GM12872 (cell line): Measurements from ENCODE around the gene TBKBP1.

Experiments
- TF ChIP-seq, protein P1 (sequence below): IDR thresholded peaks from 3 replicates; pipeline ENCODE4 v1.5.1; 2011; ENCODE audit warnings: low read depth, mild to moderate bottlenecking, low read length, moderate library complexity; ENCODE audit not compliant: insufficient read depth

TBKBP1 gene

GRCh38 chr17:47702391-47702995 is 8.5 kb downstream of the TBKBP1 start:
- TF ChIP-seq, protein P1, sequence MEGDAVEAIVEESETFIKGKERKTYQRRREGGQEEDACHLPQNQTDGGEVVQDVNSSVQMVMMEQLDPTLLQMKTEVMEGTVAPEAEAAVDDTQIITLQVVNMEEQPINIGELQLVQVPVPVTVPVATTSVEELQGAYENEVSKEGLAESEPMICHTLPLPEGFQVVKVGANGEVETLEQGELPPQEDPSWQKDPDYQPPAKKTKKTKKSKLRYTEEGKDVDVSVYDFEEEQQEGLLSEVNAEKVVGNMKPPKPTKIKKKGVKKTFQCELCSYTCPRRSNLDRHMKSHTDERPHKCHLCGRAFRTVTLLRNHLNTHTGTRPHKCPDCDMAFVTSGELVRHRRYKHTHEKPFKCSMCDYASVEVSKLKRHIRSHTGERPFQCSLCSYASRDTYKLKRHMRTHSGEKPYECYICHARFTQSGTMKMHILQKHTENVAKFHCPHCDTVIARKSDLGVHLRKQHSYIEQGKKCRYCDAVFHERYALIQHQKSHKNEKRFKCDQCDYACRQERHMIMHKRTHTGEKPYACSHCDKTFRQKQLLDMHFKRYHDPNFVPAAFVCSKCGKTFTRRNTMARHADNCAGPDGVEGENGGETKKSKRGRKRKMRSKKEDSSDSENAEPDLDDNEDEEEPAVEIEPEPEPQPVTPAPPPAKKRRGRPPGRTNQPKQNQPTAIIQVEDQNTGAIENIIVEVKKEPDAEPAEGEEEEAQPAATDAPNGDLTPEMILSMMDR = no peak

DNA sequence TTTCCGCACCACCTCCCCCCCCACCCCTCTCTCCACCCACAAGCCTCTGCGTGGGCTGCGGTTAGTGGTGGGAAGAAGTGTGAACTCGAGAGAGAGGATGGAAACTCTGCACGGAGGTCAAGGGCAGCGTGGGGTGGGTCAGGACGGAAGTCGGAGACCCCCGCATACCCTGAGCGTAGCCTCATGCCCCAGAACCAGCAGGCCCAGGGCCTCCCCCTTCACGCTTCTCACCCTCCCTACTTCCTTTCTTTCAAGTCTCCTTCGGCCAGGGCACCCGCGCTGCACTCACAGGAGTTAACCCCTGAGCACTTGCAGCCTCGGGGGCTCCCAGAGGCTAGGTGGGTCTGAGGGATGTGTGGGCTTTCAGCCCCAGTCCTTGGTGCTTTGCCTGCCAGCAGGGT is 9.2 kb downstream of the TBKBP1 start:
- TF ChIP-seq, protein P1 = no peak

DNA sequence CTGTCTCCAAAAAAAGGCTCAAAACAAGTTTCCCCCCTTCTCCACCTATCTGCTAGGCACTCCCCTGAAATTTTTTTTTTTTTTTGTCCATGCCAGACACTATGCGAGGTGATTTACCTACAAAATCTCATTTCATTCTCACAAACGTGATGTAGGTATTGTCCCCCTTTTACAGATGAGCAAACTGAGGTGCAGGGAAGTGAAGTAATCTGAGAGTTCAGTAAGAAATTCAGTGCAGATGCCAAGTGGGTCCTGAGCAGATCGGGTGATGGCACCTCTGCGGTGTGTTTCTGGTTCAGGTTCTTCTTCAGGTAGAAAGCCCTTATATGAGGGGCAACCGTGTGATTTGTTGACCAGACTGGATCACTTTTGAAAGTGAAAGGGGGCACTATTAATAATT is 9.7 kb downstream of the TBKBP1 start:
- TF ChIP-seq, protein P1 = no peak

DNA sequence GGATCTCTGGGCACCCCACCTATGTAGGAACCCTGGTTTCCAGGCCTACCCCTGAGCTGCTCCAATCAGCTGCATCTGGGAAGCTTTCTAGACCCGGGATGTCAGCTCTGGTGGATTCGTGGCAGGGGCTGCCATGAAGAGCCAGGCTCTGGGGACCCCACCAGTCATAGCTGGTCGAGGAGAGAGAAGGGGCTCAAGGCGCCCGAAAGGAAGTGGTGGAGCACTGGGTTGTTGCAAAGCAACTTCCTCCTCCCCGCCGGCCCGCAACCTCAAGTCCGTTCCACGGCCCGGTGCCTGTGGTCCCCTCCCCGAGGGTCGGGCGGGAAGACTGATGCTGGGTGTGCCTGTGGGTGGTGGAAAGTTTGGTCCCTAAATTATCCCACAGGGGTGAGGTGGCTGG is 10.2 kb downstream of the TBKBP1 start:
- TF ChIP-seq, protein P1 = no peak

DNA sequence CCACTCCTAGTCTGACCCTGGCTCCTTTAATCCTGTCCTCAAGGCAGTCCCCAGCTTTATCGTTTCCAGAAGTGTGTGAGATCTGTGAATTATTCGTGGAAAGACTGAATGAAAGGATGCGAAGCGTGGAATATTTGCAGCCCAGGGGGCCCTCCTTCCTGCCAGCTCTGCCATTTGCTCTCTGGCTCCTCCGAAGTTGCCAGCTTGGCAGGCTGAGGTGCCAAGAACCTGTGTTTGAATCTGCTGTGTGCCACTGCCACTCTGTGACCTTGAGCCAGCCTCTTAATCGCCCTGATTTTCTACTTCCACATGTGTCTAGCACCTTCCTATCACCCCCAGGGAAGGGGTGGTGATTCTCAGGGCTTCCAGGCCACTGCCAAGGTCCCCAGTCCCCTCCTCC is 10.8 kb downstream of the TBKBP1 start:
- TF ChIP-seq, protein P1 = no peak

GRCh38 chr17:47705536-47706530 is 11.9 kb downstream of the TBKBP1 start:
- TF ChIP-seq, protein P1 = no peak

GRCh38 chr17:47707056-47707804 is 13.3 kb downstream of the TBKBP1 start:
- TF ChIP-seq, protein P1 = no peak
